HUES64 (cell line): ENCODE results near the gene MPG. TPM values are rescaled to one million over a fixed set of nuclear protein-coding genes. Genes with fewer than 3 reads are reported as not detected.
"Not testable (repeated sequence)": the region's sequence is repeated elsewhere in the genome, so short reads cannot be mapped to it uniquely, and the experiment has no call there.

Experiments used
- H3K27ac ChIP-seq: 2 replicates; pipeline ENCODE4 v1.7.0; 2013; ENCODE audit warnings: low read depth, low read length, inconsistent platforms
- H3K27me3 ChIP-seq: 2 replicates; pipeline ENCODE4 v1.6.1; 2013; ENCODE audit warnings: mild to moderate bottlenecking, low read length; ENCODE audit not compliant: insufficient read depth
- H3K36me3 ChIP-seq: 2 replicates; pipeline ENCODE4 v1.6.1; 2013; ENCODE audit warnings: mild to moderate bottlenecking, low read length; ENCODE audit not compliant: insufficient read depth
- H3K4me1 ChIP-seq: 2 replicates; pipeline ENCODE4 v1.6.1; 2013; ENCODE audit warnings: mild to moderate bottlenecking, low read length, moderate library complexity; ENCODE audit not compliant: insufficient read depth
- H3K4me3 ChIP-seq: 2 replicates; pipeline ENCODE4 v1.5.1; 2013; ENCODE audit warnings: mild to moderate bottlenecking, low read length, moderate library complexity
- H3K9ac ChIP-seq: 2 replicates; pipeline ENCODE4 v1.6.1; 2013; ENCODE audit warnings: mild to moderate bottlenecking, low read depth, low read length
- H3K9me3 ChIP-seq: 2 replicates; pipeline ENCODE4 v1.6.1; 2013; ENCODE audit warnings: low read depth, low read length; ENCODE audit not compliant: insufficient read depth
- WGBS: fragments of 150-250, 120-280 bp; methylation state at CpG from one replicate; pipeline ENCODE4 v1.1.7; 2013; ENCODE audit warnings: missing lambda C conversion rate; 5-methylcytosine and 5-hydroxymethylcytosine counted together
- polyA plus RNA-seq, 2 experiments: library from polyadenylated mRNA; stranded (reverse); fragments of 50-300 nt; gene quantifications; one replicate each; pipeline ENCODE4 v1.2.3, GENCODE V29; 2013

The MPG gene, protein sequence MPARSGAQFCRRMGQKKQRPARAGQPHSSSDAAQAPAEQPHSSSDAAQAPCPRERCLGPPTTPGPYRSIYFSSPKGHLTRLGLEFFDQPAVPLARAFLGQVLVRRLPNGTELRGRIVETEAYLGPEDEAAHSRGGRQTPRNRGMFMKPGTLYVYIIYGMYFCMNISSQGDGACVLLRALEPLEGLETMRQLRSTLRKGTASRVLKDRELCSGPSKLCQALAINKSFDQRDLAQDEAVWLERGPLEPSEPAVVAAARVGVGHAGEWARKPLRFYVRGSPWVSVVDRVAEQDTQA
- 27.6 TPM for polyA plus RNA-seq (2013, experiment 1 of 2)
- 32.0 TPM for polyA plus RNA-seq (2013, experiment 2 of 2)

DNA sequence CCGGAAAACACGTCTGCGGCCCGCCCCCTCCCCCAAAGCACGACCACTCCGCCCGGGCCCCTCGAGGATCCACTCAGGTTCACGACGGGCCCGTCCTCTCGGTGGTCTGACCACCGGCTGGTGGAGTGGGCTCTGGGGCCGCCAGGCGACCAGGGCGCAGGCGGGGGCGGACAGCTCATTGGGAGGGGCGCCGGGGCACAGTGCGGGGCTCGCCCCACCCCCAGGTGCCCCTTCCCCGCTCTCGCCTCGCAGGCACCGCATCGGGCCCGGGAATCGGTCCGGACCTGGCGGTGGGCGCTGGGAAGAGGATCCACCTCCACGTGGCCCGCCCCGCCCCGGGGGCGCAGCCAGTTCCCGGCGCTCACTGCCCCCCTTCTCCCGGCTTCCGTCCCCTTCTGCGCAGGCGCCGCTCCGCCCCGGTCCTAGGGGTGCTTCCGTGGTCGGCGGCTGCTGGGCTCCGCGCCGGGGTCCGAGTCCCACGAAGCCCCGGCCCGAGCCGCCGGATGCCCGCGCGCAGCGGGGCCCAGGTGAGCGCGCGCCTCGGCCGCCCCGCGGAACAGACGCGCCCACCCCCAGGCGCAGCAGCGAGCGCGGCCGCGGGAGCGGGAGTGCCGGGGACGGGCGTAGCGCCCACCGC lies at the start of gene MPG:
TSS of gene MPG (plus strand) at position 419 of the 637 bp plus-strand sequence. CDS start at position 504, 85 bp downstream.
- H3K4me3 ChIP-seq = peak within 1 kb of the TSS; percentile 76
- H3K9me3 ChIP-seq = no peaks in the 10 kb centered on the region
- peak within 1 kb of the TSS; percentile 88 for H3K9ac ChIP-seq
- H3K27ac ChIP-seq = no peak within 1 kb of the TSS; the same call in 1 of the 2 replicates
- H3K4me1 ChIP-seq = peaks cover 47% of the 10 kb centered on the region
- H3K27me3 ChIP-seq = 0 out of 2 replicates have a peak, but pooled peaks cover 5% of the 10 kb centered on the region
- H3K36me3 ChIP-seq = peaks cover 15% of the 10 kb centered on the region
- under 1% methylated on average over 83 of the region's 83 CpGs for WGBS

DNA sequence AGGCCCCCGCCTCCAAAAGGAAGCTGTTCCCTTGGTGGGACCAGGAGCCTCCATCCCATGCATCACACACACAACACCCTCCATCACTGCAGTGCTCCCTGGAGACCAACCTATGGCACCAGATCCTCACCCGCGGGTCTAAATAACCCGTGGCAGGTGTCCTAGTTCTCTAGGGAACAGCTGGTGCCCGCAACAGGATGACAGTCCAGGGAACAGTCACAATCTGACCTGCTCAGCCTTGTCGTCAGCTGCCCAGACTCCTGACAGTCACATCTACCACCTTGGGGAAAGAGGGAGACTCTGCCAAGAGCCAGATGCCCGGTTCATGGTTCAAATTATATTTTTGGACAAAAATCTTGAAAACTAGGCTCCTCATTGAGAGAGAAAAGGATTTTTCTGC lies 47.4 kb upstream of the MPG start:
- no CpG with 5 or more reads among the region's 7 CpGs for WGBS
- H3K4me1 ChIP-seq, H3K27me3 ChIP-seq, H3K9ac ChIP-seq, H3K4me3 ChIP-seq, H3K9me3 ChIP-seq, H3K36me3 ChIP-seq, H3K27ac ChIP-seq: not testable (repeated sequence)

DNA sequence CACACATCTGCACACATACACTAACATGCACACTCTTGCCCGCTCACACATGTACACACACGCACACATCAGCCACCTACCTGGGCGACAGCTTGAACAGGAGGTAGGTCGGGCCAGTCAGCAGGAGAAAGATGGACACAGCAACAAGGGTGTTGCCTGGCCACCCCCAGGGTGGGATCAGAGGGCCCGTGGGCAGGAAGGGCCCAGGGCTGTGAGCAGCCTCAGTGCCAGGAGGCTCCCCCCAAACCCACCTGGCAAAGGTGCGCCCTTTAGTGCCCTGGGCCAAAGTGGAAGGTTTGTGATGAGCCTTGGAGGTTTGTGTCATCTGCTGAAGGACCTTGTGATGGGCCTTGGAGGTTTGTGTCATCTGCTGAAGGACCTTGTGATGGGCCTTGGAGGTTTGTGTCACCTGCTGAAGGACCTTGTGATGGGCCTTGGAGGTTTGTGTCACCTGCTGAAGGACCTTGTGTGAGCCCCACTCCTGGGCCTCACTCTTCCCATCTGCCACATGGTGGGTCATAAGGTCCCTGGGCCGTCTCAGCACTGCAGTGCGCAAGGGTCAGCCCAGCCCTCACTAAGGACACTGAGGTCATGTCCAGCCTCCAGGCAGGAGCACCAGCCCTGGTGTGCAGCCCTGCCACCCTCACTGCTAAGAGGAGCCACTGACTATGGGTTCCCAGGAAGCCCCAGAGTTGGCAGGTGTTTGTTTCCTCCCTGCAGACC lies 44.7 kb upstream of the MPG start:
- H3K9me3 ChIP-seq, H3K36me3 ChIP-seq, H3K9ac ChIP-seq, H3K4me1 ChIP-seq, H3K27ac ChIP-seq, H3K27me3 ChIP-seq, H3K4me3 ChIP-seq: not testable (repeated sequence)
- 94% methylated on average over 4 of the region's 8 CpGs for WGBS

DNA sequence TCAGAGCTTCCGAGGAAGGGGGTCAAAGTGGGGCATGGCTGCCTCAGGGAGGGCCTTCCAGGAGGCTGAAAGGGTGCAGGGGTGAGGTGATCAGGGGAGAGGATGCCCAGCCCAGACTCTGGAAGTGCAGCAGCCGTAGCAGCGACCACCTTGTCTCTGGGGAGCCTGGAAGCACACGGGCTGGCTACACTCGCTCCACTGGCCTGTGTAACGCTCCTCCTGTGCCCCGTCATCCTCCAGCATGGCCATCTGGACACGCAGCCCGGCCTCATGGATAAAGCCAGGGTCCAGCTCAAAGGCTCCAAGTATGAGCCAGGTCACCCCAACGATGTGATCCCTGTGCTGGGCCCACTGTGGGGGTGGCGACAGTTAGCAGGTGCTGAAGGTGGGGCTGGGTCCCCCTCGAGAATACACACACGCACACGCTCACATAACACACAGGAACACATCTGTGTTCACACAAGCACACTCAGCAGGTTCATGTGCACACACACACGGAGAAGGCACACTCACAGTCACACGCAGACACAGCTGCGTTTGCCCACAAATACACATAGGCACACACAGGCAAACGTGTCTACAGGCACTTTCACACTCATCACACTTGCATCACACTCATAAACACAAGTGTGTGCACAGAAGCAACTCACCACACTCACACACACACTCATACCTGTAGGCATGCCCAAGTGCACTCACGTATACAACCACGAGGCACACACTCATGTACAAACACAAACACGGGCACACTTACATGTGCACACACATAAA lies 44.0 kb upstream of the MPG start:
- WGBS = 84% methylated on average over 20 of the region's 21 CpGs
- no peak overlapping the region for H3K27ac ChIP-seq
- H3K27me3 ChIP-seq = no peaks in the 10 kb centered on the region
- no peaks in the 10 kb centered on the region for H3K9me3 ChIP-seq
- peaks cover 4% of the 10 kb centered on the region; the same call in 1 of the 2 replicates for H3K36me3 ChIP-seq
- no peak overlapping the region for H3K9ac ChIP-seq
- H3K4me1 ChIP-seq = no peaks in the 10 kb centered on the region
- no peak overlapping the region for H3K4me3 ChIP-seq

DNA sequence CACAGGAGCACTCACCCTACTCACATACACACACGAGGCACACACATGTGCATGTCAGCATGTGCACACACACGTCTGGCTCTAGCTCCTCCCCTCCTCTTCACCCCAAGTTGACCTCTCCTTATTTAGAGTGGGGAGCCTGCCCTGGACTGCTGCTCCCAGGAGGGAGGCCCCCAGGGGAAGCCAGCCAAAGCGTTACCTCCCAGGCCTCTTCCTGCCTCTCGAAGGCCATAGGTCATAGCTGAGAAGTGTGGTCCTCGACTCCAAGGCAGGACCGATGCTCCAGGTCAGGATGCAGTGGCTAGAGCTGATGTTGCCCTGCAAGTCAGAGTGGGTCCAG lies 43.4 kb upstream of the MPG start:
- Histone ChIP-seq H3K36me3 (peaks cover 9% of the 10 kb centered on the region), H3K9me3 (no peaks in the 10 kb centered on the region), H3K27ac (no peak overlapping the region), H3K9ac (no peak overlapping the region), H3K27me3 (no peaks in the 10 kb centered on the region), H3K4me3 (no peak overlapping the region), H3K4me1 (no peaks in the 10 kb centered on the region)
- WGBS = 88% methylated on average over 6 of the region's 6 CpGs

DNA sequence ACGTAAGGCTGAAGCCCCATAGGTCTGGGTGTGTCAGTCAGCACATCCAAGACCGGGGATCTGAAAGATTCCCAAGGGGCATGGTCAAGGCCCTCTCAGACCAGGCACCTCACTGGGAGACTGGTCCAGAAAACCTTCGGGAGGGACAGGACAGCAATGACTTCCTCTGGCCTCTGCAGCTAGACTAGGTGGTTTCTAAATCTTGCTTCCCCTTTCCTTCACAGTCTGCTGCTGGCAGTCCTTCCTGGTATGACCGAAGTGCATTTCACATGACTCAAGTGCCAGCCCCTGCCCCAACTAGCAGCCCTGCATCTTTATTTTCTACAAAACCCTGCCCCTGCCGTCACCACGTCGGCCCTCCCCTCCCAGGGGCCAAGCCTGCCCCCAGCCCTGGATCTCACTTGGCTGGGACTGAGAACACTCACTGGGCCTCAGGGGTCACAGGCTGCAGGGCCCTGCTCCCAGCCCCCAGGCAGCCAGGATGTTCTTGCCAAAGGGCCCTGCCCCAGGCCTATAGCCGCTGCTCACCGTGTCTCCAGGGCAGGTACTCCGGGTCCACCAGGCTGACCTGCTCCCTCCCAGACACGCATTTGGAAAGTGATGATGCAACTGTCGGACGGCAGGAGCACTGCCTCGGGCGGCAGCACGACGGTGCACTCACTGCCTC lies 42.9 kb upstream of the MPG start:
- no peak overlapping the region for H3K4me3 ChIP-seq
- WGBS = 75% methylated on average over 17 of the region's 17 CpGs

DNA sequence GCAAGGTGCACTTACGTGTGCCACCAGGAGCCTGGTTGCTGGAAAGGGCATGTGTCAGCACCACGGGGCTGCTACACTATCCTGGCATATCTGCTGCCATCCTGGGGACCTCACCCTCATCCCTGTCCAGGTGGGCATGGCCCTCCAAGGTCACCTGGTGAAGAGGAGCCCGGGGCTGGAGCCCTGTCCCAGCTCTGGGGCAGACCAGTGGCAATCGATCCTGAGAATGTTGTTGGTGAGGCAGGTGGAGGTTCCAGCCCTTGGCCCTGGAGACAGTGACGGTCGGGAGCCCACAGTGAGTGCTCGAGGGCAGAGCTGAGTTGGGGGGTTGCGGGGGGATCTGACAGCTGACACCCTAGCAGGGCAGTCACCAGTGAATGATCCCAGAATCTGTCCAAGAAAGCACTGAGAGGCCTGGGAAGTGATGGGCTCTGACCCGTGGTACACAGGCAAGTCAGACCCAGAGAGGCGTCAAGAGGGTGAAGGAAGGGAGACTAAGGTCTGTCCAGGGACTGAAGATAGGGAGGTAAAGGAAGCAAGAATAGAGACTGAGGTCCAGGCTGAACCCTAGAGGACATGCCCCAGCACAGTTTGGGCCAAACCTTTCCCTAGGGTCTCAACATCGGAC lies 42.2 kb upstream of the MPG start:
- Histone ChIP-seq H3K27ac (no peak overlapping the region), H3K9ac (no peak overlapping the region; the same call in 1 of the 2 replicates), H3K4me3 (no peak overlapping the region), H3K4me1 (no peaks in the 10 kb centered on the region), H3K36me3 (peaks cover 13% of the 10 kb centered on the region), H3K27me3 (no peaks in the 10 kb centered on the region), H3K9me3 (no peaks in the 10 kb centered on the region)
- WGBS = 81% methylated on average over 11 of the region's 11 CpGs

More for the DNA sequence above, 42.9 kb upstream of the MPG start:
- H3K27ac ChIP-seq = no peak overlapping the region
- no peaks in the 10 kb centered on the region for H3K4me1 ChIP-seq
- no peaks in the 10 kb centered on the region for H3K27me3 ChIP-seq
- H3K9me3 ChIP-seq = no peaks in the 10 kb centered on the region
- no peak overlapping the region; the same call in 1 of the 2 replicates for H3K9ac ChIP-seq
- peaks cover 12% of the 10 kb centered on the region for H3K36me3 ChIP-seq

DNA sequence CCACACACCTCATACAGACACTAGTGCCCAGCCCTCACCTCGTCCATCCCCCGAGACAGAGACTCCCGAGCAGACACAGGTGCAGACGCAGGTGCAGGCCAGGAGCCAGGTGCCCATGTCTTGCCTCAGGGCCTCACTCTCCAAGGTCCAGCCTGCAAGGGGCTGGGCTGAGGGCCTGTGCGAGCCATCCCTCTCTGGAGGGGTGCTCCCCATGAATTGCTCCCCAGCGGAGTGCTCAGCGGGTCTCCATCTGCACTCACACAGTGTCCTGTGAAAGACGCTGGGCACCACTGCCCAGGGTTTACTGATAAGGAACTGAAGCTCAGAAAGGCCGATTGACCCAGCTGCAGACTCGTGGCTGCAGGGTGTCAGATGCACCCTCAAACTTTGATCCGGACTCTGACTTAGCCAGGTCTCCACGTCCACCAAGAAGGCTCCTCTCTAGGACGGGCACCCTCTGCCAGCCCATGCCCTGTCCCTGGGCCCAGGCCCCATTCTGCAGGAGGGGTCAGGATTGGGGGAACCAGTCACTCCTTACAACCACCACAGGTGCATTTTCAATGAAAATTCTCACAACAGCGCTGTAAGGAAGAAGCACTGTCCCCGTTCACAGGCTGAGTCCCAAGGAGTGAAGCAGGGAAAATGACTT lies 41.6 kb upstream of the MPG start:
- Histone ChIP-seq H3K4me3 (no peak overlapping the region), H3K9me3 (no peaks in the 10 kb centered on the region), H3K27ac (no peak overlapping the region), H3K9ac (no peak overlapping the region), H3K4me1 (no peaks in the 10 kb centered on the region), H3K36me3 (peaks cover 20% of the 10 kb centered on the region), H3K27me3 (no peaks in the 10 kb centered on the region)
- WGBS = 93% methylated on average over 15 of the region's 15 CpGs

DNA sequence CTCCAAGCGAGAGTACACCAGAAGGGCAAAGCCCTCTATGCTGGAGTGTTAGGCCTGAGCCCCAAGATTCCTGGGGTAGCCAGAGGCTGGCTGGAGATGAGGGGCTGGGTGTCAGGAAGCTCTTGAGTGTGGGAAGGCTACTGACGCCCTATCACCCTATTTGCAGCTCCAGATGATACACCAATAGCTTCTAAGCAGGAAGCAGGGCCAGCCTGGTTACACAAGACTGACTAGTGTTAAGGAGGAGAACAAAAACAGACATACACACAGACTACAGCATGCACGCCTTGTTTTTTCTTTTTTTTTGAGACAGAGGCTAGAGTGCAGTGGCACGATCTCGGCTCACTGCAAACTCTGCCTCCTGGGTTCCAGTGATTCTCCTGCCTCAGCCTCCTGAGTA lies 40.5 kb upstream of the MPG start:
- Histone ChIP-seq H3K9ac (no peak overlapping the region), H3K4me1 (no peaks in the 10 kb centered on the region), H3K36me3 (peaks cover 30% of the 10 kb centered on the region), H3K4me3 (no peak overlapping the region), H3K27ac (no peak overlapping the region), H3K27me3 (no peaks in the 10 kb centered on the region), H3K9me3 (peaks cover 4% of the 10 kb centered on the region)
- 88% methylated on average over 5 of the region's 5 CpGs for WGBS

DNA sequence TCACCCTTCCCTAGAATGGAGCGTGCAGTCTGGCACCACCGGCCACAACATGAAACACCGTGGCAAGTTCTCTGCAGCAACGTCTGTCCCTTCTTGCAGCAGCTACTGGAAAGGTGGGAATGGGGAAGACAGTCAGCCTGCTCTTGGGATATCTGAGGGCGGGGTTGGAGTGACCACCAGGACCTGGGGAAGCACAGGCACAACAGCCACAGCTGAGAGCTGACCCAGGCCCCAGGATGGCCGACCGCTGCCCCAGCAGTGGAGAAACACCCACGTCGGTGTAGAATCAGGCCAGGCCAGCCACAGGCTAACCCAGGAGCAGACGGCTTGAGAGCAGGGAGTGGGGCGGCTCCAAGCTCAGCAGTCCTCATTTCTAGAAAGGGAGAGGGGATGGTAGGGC lies 39.8 kb upstream of the MPG start:
- H3K27ac ChIP-seq, H3K9ac ChIP-seq, H3K4me1 ChIP-seq, H3K4me3 ChIP-seq, H3K27me3 ChIP-seq, H3K9me3 ChIP-seq: not testable (repeated sequence)
- 68% methylated on average over 11 of the region's 11 CpGs for WGBS
- peaks cover 37% of the 10 kb centered on the region for H3K36me3 ChIP-seq
